Non-pigmented ciliary epithelial cell (primary cell): ENCODE results near the gene USP31.
"Not testable (repeated sequence)": the region's sequence is repeated elsewhere in the genome, so short reads cannot be mapped to it uniquely, and the experiment has no call there.

Source experiments
- DNase-seq: peaks from one replicate; pipeline ENCODE4 v3.0.0-alpha.2; 2010; ENCODE audit warnings: low read depth

Gene USP31

DNA sequence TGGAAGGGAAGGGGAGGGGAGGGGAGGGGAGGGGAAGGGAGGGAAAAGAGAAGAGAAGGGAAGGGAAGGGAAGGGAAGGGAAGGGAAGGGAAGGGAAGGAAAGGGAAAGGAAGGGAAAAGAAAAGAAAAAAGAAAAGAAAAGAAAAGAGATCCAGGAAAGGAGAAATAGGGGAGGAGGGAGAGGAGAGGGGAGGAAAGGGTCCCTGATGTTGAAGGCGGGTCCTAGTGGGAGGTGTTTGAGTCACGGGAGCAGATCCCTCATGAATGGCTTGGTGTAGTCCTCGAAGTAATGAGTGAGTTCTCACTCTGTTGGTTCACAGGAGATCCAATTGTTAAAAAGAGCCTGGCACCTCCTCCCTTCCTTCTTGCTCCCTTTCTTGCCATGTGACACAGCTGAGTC lies 6.9 kb upstream of the USP31 start:
- DNase-seq = no peak

DNA sequence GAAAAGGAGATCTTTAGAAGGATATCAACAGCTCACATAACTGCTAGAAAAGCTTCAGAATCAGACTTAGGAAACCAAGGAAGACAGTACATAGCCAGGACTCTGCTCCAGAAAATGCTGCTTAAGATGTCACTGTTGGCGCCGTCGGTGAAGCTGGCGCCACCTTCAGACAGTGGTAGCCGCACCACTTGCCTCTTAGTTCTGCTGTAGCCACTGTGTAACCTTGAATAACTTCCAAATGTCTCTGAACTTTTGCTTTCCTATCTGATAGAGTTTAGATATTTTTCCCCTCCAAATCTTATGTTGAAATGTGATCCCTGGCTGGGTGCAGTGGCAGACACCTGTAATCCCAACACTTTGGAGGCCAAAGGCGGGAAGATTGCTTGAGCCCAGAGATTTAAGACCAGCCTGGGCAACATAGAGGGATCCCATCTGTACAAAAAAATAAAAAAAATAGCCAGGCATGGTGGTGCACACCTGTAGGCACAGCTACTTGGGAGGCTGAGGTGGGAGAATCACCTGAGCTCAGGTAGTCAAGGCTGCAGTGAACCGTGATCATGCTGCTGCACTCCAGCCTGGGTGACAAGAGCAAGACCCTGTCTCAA lies 6.3 kb upstream of the USP31 start:
- no peak for DNase-seq

DNA sequence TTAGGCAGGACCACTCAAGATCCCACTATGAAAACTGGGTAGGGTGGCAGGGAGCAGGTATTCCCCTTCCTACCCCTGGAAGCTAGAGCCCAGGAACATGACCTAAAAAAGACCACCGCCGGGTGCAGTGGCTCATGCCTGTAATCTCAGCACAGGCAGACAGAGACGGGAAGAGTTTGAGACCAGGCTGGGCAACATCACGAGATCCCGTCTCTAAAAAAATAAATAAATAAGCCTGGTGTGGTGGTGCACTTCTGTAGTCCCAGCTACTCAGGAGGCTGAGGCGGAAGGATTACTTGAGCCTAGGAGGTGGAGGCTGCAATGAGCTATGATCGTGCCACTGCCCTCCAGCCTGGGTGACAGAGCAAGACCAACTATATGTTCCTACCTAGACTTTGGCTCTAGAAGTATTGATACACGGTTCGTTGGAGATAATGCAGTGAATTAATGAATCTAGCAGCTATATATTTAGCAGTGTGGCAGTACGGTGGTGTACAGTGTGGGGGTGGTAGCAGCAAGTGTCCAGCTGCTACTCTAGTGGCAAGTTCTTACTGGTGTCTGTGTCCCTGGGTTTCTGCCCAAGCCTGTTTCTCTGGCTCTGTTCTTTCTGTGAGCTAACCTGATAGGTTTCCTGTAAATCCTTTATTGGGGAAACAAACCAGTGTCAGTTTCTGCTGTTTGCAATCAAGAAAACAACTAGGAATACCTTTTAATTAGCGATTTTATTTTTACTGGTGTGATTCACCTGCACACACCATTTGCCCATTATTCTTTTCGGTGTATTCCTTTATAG lies 3.3 kb upstream of the USP31 start:
- DNase-seq = no peak

- no peak for DNase-seq
These were observed 727 bp upstream of the USP31 start for GRCh38 chr16:23149993-23150364.

DNA sequence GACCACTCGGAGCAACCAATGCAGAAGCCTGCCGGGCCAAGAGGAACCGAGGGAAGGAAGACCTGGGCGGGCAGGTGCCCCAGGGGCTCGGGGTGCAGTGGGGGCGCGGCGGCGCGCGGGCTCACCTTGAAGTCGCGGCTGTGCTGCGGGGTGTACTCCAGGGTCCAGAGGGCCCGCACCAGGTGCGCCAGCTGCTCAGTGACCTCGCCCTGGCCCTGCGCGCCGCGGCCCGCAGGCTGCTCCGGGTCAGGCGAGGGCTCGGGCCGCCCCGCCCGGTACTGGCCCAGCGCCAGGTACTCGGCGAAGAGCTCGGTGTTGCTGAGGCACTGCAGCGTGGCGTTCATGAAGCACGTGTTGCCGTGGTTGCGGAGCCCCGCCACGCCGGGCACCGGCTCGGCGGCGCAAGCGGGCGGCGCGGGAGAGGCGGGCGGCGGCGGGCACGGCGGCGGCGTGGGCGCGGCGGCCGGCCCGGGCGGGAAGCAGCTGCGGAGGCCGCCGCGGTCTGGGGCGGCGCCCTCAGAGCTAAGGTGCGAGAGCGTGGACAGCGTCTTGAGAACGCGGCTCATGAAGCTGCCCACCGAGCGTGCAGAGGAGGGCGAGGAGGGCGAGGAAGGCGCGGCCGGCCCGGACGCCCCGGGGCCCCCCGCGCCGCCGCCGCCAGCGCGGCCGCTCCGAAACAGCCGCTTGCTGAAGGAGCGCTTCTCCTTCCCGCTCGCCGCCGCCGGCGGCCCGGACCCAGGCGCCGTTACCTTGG lies 562 bp downstream of the USP31 start:
- DNase-seq = no peak

DNA sequence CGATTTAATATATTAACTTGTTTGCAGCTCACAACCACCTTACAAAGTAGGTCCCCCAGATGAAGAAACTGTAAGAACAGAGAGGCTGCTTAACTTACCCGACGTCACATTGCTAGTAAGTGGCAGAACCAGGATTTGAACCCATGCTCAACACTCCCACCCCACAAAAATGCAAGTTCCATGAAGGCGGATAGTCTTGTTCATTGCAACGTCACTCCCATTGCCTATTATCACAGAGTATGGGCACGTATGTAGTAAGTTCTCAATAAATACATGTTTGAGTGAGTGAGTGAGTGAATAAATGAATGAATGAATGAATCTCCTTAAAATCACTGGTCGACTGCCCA lies 1.1 kb downstream of the USP31 start:
- DNase-seq = no peak

GRCh38 chr16:23147666-23148065 lies 1.6 kb downstream of the USP31 start:
- no peak for DNase-seq

- DNase-seq = no peak
These were observed 2.2 kb downstream of the USP31 start for GRCh38 chr16:23146877-23147601.

DNA sequence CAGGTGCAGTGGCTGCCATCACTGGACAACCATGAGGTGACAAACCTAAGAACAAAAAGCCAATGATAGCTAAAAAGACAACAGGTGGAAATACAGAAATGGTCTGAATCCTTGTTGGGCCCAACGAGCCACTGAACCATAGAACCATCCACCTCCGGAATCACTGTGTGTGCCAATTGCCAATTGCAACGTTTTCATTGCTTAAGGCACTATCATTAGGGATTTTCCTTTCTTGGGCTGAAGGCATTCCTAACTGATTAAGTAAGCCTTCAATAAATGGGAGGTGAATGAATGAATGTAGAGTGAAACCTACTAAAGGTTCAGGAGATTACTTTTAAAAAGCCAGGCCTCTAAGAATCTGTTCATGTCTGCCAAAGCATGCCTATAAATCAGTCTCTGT lies 3.6 kb downstream of the USP31 start:
- DNase-seq = no peak

DNA sequence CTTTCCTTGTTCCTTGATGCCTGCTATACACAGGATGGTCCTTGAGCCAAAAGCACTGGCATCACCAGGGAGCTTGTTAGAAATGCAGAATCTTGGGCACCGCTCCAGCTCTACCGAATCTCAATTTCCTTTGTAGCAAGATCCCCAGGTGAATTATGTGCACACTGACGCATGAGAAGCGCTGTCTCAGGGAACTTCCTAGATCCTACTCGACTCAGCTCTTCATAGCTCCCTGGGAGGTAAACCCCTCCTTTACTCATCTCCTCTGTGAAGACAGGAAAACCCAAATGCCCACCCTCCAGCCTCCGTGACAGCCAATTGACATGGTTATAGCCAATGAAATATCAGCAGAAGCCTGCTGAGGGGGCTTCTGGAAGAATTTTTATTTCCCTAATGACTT lies 4.1 kb downstream of the USP31 start:
- DNase-seq = no peak

- DNase-seq = not testable (repeated sequence)
These were observed 4.9 kb downstream of the USP31 start for GRCh38 chr16:23144393-23144792.

- DNase-seq = no peak
These were observed 5.9 kb downstream of the USP31 start for GRCh38 chr16:23143391-23143790.

GRCh38 chr16:23141959-23142740 lies 7.1 kb downstream of the USP31 start:
- DNase-seq = no peak

DNA sequence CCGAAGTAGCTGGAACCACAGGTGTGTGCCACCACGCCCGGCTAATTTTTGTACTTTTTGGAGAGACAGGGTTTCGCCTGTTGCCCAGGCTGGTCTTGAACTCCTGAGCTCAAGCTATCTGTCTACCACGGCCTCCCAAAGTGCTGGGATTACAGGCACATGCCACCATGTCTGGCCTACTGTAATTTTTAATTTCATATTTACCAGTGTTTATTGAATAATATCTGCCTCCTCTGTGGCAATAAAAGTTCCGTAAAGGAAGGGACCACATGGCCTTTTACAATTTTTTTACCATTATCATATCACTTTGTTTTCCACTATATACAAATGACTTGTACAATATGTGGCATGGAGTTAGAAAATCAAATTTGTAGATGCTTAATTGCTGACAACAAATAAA lies 7.8 kb downstream of the USP31 start:
- no peak for DNase-seq

GRCh38 chr16:23141033-23141432 lies 8.2 kb downstream of the USP31 start:
- DNase-seq = no peak

DNA sequence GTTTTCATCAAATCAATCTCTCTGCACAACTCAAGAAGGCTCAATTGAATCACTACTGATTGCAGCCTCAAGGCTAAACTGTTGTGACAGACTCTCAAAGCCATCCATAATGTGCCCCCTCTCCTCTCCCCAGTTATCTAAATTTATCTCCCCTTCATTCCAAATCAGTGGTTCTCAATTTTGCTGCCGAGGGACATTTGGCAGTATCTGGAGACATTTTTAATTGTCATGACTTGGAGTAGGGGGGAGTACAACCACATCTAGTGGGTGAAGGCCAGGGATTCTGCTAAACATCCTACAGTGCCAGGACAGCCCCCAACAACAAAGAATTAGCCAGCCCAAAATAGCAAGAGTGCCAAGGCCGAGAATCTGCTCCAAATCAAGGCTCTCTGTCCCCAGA lies 9.1 kb downstream of the USP31 start:
- no peak for DNase-seq

GRCh38 chr16:23137818-23138217 lies 11.4 kb downstream of the USP31 start:
- DNase-seq = no peak

DNA sequence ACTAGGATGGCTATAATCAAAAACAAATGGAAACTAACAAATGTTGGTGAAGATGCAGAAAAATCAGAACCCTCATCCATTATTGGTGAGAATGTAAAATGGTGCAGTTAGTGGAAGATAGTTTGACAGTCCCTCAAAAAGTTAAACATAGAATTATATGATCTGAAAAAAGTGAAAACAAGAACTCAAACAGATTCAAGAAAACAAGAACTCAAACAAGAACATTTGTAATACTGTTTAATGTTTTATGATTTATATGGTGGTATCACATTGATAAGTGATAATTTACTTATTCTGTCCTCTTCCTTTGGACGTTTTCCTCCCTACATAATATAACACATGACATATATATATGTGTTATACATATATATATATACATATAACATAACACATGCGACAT lies 12.0 kb downstream of the USP31 start:
- no peak for DNase-seq

GRCh38 chr16:23134274-23134673 lies 15.0 kb downstream of the USP31 start:
- DNase-seq = no peak

DNA sequence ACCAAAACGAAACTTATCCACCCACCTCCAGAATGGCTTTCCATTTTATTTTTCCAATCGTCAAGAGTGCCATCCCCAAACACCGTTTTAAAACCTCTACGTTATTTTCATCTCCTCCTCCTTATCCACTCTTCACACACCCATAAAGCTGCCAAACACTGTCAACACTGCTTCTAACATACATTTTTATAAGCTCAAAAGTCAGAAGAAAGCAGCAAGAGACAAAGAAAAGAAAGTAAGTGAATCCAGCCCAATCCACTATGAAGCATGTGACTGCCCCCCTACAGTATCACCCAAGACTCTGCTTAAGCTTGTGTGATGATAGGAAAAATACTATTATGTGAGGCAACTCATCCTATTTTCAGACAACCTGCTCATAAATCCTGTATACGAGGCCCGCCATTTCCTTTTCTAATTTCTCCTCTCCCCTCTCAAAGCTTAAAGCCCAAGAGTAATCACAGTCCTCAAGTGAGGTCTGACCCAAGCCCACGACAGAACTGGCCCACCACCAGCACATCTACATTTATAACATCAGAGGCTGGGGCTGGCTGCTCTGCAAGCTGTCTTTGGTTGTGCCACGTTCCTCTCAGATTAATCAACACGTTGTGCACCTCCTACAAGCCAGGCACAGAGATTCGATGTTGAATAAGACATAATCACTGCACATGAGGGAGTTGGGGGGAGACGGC lies 16.3 kb downstream of the USP31 start:
- DNase-seq = no peak

DNA sequence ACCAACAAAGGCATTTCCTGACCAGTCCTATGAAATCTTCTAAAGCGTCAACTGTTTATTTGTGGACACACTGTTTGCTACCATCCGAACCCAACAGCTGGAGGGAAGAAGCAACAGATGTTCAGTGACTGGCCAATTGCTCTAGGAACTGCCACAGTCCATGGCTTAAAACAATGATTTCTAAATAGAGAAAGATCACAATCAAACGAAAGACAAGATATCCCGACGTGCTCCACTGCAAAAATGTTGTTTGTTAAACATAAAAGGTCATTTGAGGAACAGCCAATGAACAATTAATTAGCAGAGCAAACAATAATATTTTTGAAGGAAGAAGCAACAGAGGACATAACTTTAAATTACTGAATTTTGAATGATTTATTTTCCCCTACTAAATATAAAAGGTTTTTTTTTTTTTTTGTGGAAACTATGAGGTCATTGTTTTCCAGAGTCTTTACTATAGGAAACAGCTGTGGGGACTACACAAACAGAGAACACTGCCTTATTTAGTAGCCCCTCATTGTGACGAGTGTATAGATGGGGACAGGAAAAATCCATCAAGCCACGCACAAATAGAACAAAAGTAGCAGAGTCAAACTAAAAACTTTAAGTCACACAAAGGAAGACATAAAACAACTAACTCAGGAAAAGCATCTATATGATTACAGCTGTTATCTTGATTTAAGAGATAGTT lies 17.2 kb downstream of the USP31 start:
- no peak for DNase-seq
